ENCODE measurements around the gene CCDC152.
"Not testable (repeated sequence)": the region's sequence is repeated elsewhere in the genome, so short reads cannot be mapped to it uniquely, and the experiment has no call there.

DNA sequence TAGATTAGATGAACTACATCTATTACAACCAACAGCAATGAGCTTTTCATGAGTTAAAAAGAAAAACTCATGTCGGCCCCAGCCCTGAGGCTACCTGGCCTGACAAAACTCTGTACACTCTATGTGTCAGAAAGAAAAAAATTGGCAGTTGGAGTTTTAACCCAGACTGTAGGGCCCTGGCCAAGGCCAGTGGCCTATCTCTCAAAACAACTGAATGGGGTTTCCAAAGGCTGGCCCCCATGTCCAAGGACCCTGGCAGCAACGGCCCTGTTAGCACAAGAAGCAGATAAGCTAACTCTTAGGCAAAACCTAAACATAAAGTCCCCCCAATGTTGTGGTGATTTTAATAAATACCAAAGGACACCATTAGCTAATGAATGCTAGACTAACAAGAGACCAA, 59.9 kb downstream of the CCDC152 start:
- not testable (repeated sequence) for TF ChIP-seq POLR2AphosphoS5, EP300, POLR2A (IDR thresholded peaks at IDR 0.05)
- TF ChIP-seq, protein P1, sequence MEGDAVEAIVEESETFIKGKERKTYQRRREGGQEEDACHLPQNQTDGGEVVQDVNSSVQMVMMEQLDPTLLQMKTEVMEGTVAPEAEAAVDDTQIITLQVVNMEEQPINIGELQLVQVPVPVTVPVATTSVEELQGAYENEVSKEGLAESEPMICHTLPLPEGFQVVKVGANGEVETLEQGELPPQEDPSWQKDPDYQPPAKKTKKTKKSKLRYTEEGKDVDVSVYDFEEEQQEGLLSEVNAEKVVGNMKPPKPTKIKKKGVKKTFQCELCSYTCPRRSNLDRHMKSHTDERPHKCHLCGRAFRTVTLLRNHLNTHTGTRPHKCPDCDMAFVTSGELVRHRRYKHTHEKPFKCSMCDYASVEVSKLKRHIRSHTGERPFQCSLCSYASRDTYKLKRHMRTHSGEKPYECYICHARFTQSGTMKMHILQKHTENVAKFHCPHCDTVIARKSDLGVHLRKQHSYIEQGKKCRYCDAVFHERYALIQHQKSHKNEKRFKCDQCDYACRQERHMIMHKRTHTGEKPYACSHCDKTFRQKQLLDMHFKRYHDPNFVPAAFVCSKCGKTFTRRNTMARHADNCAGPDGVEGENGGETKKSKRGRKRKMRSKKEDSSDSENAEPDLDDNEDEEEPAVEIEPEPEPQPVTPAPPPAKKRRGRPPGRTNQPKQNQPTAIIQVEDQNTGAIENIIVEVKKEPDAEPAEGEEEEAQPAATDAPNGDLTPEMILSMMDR (IDR thresholded peaks at IDR 0.05) = not testable (repeated sequence)

Measured in suprapubic skin (tissue), 4 donors.